ENCODE results near the gene PARP12. TPM values are rescaled to one million over a fixed set of nuclear protein-coding genes. Genes with fewer than 3 reads are reported as not detected.

The PARP12 gene
- total RNA-seq, 1 donor from 2014 or later: 54.6 TPM

Other genes starting within 250 kb of the PARP12 start
- 3.8 TPM for gene TBXAS1, start 233.7 kb downstream of the PARP12 start, total RNA-seq
- 65.1 TPM for gene KDM7A, start 114.0 kb upstream of the PARP12 start, total RNA-seq